Vagina (tissue), 2 donors: ENCODE measurements around the gene ARPC5.

Experiments used
- CTCF ChIP-seq, 3 experiments: fragments of 450-650 bp in 2 of 3; fragments of 200-600 bp in 1 of 3; sonication (generic) in 1 of 3; IDR thresholded peaks; one replicate each; pipeline ENCODE4 v1.5.1; 2017 to 2019; ENCODE audit warnings: antibody characterized with exemption in 3 of 3, mild to moderate bottlenecking in 2 of 3, moderate library complexity in 2 of 3
- POLR2A ChIP-seq, 2 donors: fragments of 450-650 bp; IDR thresholded peaks; one replicate each; pipeline ENCODE4 v1.6.1; 2017; ENCODE audit warnings: antibody characterized with exemption in 2 of 2, mild to moderate bottlenecking in 2 of 2, moderate library complexity in 2 of 2

- no peak for TF ChIP-seq CTCF (IDR thresholded peaks at IDR 0.05)
- no peak for TF ChIP-seq POLR2A (IDR thresholded peaks at IDR 0.05)
Observed at GRCh38 chr1:183674339-183674738, 38.8 kb upstream of the ARPC5 start.
